IMR-90 (cell line): ENCODE results near the gene TTLL12. TPM values are rescaled to one million over a fixed set of nuclear protein-coding genes. Genes with fewer than 3 reads are reported as not detected.

ENCODE experiments used
- ATAC-seq: fragments of 200-7000 bp; cut with Tn5 transposase; 2 replicates; pipeline ENCODE4 v1.9.1; 2020; ENCODE audit warnings: low read depth, mild to moderate bottlenecking, moderate library complexity
- BruUV-seq: library from RNA; stranded (reverse); fragments of 400-500 nt; replicated peaks from 2 replicates; lab custom pipeline; 2021; lab: Mats Ljungman, UMichigan
- CTCF ChIA-PET: fragments of 300-600 bp; formaldehyde crosslinking; extraction: SDS; loops from one replicate; lab custom pipeline; 2021; ENCODE audit warnings: antibody characterized with exemption; lab: Yijun Ruan, JAX
- POLR2A ChIA-PET: fragments of 300-600 bp; sonication (Branson Sonifier 250); formaldehyde crosslinking; loops from one replicate; lab custom pipeline; 2022; ENCODE audit warnings: antibody characterized with exemption; ENCODE audit not compliant: unreplicated experiment; lab: Charles Lee
- DNase-seq: peaks from one replicate; pipeline ENCODE4 v3.0.0; 2013
- H2AFZ ChIP-seq: replicated peaks from 2 replicates; pipeline ENCODE3; 2013; ENCODE audit warnings: low read length, mild to moderate bottlenecking; ENCODE audit not compliant: poor library complexity
- H2AK5ac ChIP-seq: 2 replicates; pipeline ENCODE4 v1.6.1; 2013; ENCODE audit warnings: low read depth, low read length, inconsistent platforms
- H2AK9ac ChIP-seq: replicated peaks from 2 replicates; pipeline ENCODE3; 2013; ENCODE audit warnings: mild to moderate bottlenecking, low read depth, low read length, moderate library complexity; ENCODE audit not compliant: poor library complexity
- H2BK120ac ChIP-seq: 2 replicates; pipeline ENCODE4 v1.6.1; 2013; ENCODE audit warnings: low read depth, low read length, inconsistent platforms
- H2BK15ac ChIP-seq: 3 replicates; pipeline ENCODE4 v1.6.1; 2013; ENCODE audit warnings: low read depth, low read length, inconsistent platforms
- H2BK20ac ChIP-seq: 2 replicates; pipeline ENCODE4 v1.6.1; 2013; ENCODE audit warnings: low read depth, mild to moderate bottlenecking, inconsistent platforms, low read length, moderate library complexity
- H2BK5ac ChIP-seq: 2 replicates; pipeline ENCODE4 v1.6.1; 2013; ENCODE audit warnings: mild to moderate bottlenecking, low read depth, low read length, inconsistent platforms; ENCODE audit not compliant: poor library complexity, severe bottlenecking
- H3K14ac ChIP-seq: replicated peaks from 2 replicates; pipeline ENCODE4 v1.6.1; 2013; ENCODE audit warnings: low read depth, low read length, inconsistent platforms
- H3K18ac ChIP-seq: 2 replicates; pipeline ENCODE4 v1.6.1; 2013; ENCODE audit warnings: low read depth, low read length, control low read depth
- H3K23ac ChIP-seq: 2 replicates; pipeline ENCODE4 v1.6.1; 2013; ENCODE audit warnings: low read depth, low read length, inconsistent platforms
- H3K27ac ChIP-seq: 2 replicates; pipeline ENCODE4 v1.5.1; 2013; ENCODE audit warnings: mild to moderate bottlenecking, control low read depth, low read length; ENCODE audit not compliant: insufficient read depth
- H3K27me3 ChIP-seq: 2 replicates; pipeline ENCODE4 v1.6.1; 2013; ENCODE audit warnings: low read length; ENCODE audit not compliant: control insufficient read depth, insufficient read depth
- H3K36me3 ChIP-seq: 2 replicates; pipeline ENCODE4 v1.6.1; 2013; ENCODE audit warnings: low read length, mixed read lengths; ENCODE audit not compliant: control insufficient read depth, insufficient read depth
- H3K4ac ChIP-seq: 2 replicates; pipeline ENCODE4 v1.6.1; 2013; ENCODE audit warnings: low read depth, low read length, inconsistent platforms
- H3K4me1 ChIP-seq: 2 replicates; pipeline ENCODE4 v1.6.1; 2013; ENCODE audit warnings: low read length, mixed read lengths; ENCODE audit not compliant: control insufficient read depth, insufficient read depth
- H3K4me2 ChIP-seq: 2 replicates; pipeline ENCODE4 v1.6.1; 2013; ENCODE audit warnings: low read depth, mild to moderate bottlenecking, control low read depth, low read length, moderate library complexity
- H3K4me3 ChIP-seq: 2 replicates; pipeline ENCODE4 v1.5.1; 2013; ENCODE audit warnings: low read depth, mild to moderate bottlenecking, control low read depth, low read length, moderate library complexity; ENCODE audit not compliant: insufficient read depth
- H3K56ac ChIP-seq: 2 replicates; pipeline ENCODE4 v1.6.1; 2013; ENCODE audit warnings: low read length, inconsistent platforms; ENCODE audit not compliant: insufficient read depth; ENCODE audit errors: extremely low read depth
- H3K79me1 ChIP-seq, 2 experiments: 2 replicates each; pipeline ENCODE4 v1.6.1; 2013; ENCODE audit warnings: low read length in 2 of 2, inconsistent platforms in 1 of 2, low read depth in 1 of 2
- H3K9ac ChIP-seq: 2 replicates; pipeline ENCODE4 v1.6.1; 2013; ENCODE audit warnings: low read depth, low read length, control low read depth
- H3K9me1 ChIP-seq: 2 replicates; pipeline ENCODE4 v1.6.1; 2013; ENCODE audit warnings: low read length, inconsistent platforms; ENCODE audit not compliant: insufficient read depth
- H3K9me3 ChIP-seq: 2 replicates; pipeline ENCODE4 v1.6.1; 2013; ENCODE audit warnings: low read length; ENCODE audit not compliant: control insufficient read depth, insufficient read depth
- H4K20me1 ChIP-seq: 2 replicates; pipeline ENCODE4 v1.6.1; 2013; ENCODE audit warnings: low read length, inconsistent platforms; ENCODE audit not compliant: insufficient read depth
- H4K5ac ChIP-seq: 2 replicates; pipeline ENCODE4 v1.6.1; 2013; ENCODE audit warnings: mild to moderate bottlenecking, low read depth, low read length, control low read depth
- H4K8ac ChIP-seq, 2 experiments: 2 replicates each; pipeline ENCODE4 v1.6.1; 2013; ENCODE audit warnings: low read depth in 2 of 2, low read length in 2 of 2, control low read depth in 1 of 2, inconsistent platforms in 1 of 2
- H4K91ac ChIP-seq: 2 replicates; pipeline ENCODE4 v1.6.1; 2013; ENCODE audit warnings: low read depth, low read length, inconsistent platforms; ENCODE audit not compliant: insufficient read depth
- CEBPB ChIP-seq: IDR thresholded peaks from 2 replicates; pipeline ENCODE4 v1.6.1; 2012; ENCODE audit warnings: low read depth, low read length, improper control_type of control experiment
- CHD1 ChIP-seq: IDR thresholded peaks from 2 replicates; pipeline ENCODE4 v1.6.1; 2012; ENCODE audit warnings: low read depth, low read length, improper control_type of control experiment
- CTCF ChIP-seq: conservative IDR thresholded peaks from 2 replicates; pipeline ENCODE4 v1.5.1; 2012; ENCODE audit warnings: mild to moderate bottlenecking, low read depth, low read length, improper control_type of control experiment
- MAFK ChIP-seq: IDR thresholded peaks from 2 replicates; pipeline ENCODE4 v1.6.1; 2012; ENCODE audit warnings: low read depth, low read length, improper control_type of control experiment
- MXI1 ChIP-seq: IDR thresholded peaks from 2 replicates; pipeline ENCODE4 v1.6.1; 2012; ENCODE audit warnings: low read depth, mild to moderate bottlenecking, low read length, moderate library complexity, borderline replicate concordance
- NFE2L2 ChIP-seq: fragments of 150-350 bp; IDR thresholded peaks from 2 replicates; pipeline ENCODE4 v1.6.1; 2016; ENCODE audit warnings: low read depth, mild to moderate bottlenecking, low read length
- RAD21 ChIP-seq: IDR thresholded peaks from 2 replicates; pipeline ENCODE4 v1.6.1; 2012; ENCODE audit warnings: low read length, improper control_type of control experiment
- RCOR1 ChIP-seq: IDR thresholded peaks from 2 replicates; pipeline ENCODE4 v1.6.1; 2012; ENCODE audit warnings: mild to moderate bottlenecking, low read length, improper control_type of control experiment; ENCODE audit not compliant: insufficient replicate concordance
- RFX5 ChIP-seq: IDR thresholded peaks from 2 replicates; pipeline ENCODE4 v1.8.0; 2012; ENCODE audit warnings: low read depth, mild to moderate bottlenecking, low read length, moderate library complexity
- SMC3 ChIP-seq: fragments of 150-350 bp; IDR thresholded peaks from 2 replicates; pipeline ENCODE4 v1.6.1; 2016; ENCODE audit warnings: low read depth, mild to moderate bottlenecking, antibody characterized with exemption, low read length, moderate library complexity
- USF2 ChIP-seq: fragments of 150-350 bp; IDR thresholded peaks from 2 replicates; pipeline ENCODE4 v1.6.1; 2017; ENCODE audit warnings: mild to moderate bottlenecking, antibody characterized with exemption, low read length, low read depth
- WGBS, 2 experiments: methylation state at CpG; one replicate each; pipeline versions ENCODE4 v1.1.5 to v1.1.7; 2013; ENCODE audit warnings: missing lambda C conversion rate in 2 of 2; ENCODE audit not compliant: insufficient read length in 1 of 2; ENCODE audit errors: extremely low coverage in 2 of 2; 5-methylcytosine and 5-hydroxymethylcytosine counted together
- dilution Hi-C: fragments of 300-500 bp; cut with HindIII; formaldehyde crosslinking; loops from one replicate; pipeline ENCODE4 v1.14.3; 2018; ENCODE audit warnings: low sequenced_read_pairs; ENCODE audit not compliant: unreplicated experiment
- in situ Hi-C: fragments of 300-500 bp; cut with MboI; formaldehyde crosslinking; loops from 3 replicates; pipeline ENCODE4 v1.14.3; 2019; ENCODE audit warnings: low sequenced_read_pairs, inconsistent platforms, mixed read lengths
- intact Hi-C: fragments of 100-400 bp; cut with micrococcal nuclease; formaldehyde crosslinking; loops from 2 replicates; pipeline ENCODE4 v1.10.0; 2022
- polyA plus RNA-seq, 3 experiments: library from polyadenylated mRNA; depleted of rRNA; stranded (reverse); fragments of >200 nt; gene quantifications; 2 replicates each; pipeline ENCODE4 v1.2.3, GENCODE V29; 2012; ENCODE audit warnings: low replicate concordance in 1 of 3
- total RNA-seq: library from RNA; depleted of rRNA; stranded (reverse); fragments of >200 nt; gene quantifications from 2 replicates; pipeline ENCODE4 v1.2.3, GENCODE V29; 2012

Gene TTLL12
- total and polyA plus RNA-seq, 2 of the 4 experiments (the other 2 are of a cell fraction), result 20.9 to 30.1 TPM

GRCh38 chr22:43160497-43161126, 26.3 kb downstream of the TTLL12 start:
- CTCF ChIA-PET, result no interaction called here

More at GRCh38 chr22:43160497-43161126, 26.3 kb downstream of the TTLL12 start:
- no peak overlapping the region for H2BK5ac ChIP-seq
- BruUV-seq, result no TSS peak
- H3K56ac ChIP-seq, result no peak overlapping the region
- POLR2A ChIA-PET, result no interaction called here
- H3K4me1 ChIP-seq, result 0 out of 2 replicates have a peak, but pooled peaks cover 1% of the 10 kb centered on the region
- H2BK20ac ChIP-seq, result no peak overlapping the region
- H3K4me3 ChIP-seq, result no peak overlapping the region
- H3K9me3 ChIP-seq, result no peaks in the 10 kb centered on the region
- H3K4ac ChIP-seq, result no peak overlapping the region
- intact Hi-C loops (no loop called here), dilution Hi-C loops (no loop called here), in situ Hi-C loops (no loop called here)
- TF ChIP-seq NFE2L2 (no peak), MXI1 (no peak), CTCF (no peak), CHD1 (no peak), RFX5 (no peak), CEBPB (no peak), SMC3 (no peak), USF2 (no peak), RAD21 (no peak), MAFK (no peak), RCOR1 (no peak)
- H2AK9ac ChIP-seq, result no peak overlapping the region
- H3K79me1 ChIP-seq, result peaks cover 20 to 46% of the 10 kb centered on the region in 2 experiments; a peak in 3 of 4 replicates
- no peak overlapping the region for H4K8ac ChIP-seq
- no peaks in the 10 kb centered on the region for H3K27me3 ChIP-seq
- peaks cover 5% of the 10 kb centered on the region for H3K9me1 ChIP-seq
- H4K20me1 ChIP-seq, result peaks cover 45% of the 10 kb centered on the region
- no peak for ATAC-seq
- H3K4me2 ChIP-seq, result no peak overlapping the region
- H2AK5ac ChIP-seq, result no peak overlapping the region
- H4K91ac ChIP-seq, result no peak overlapping the region
- no peak overlapping the region for H3K23ac ChIP-seq
- no peak overlapping the region for H2AFZ ChIP-seq
- DNase-seq, result no peak
- H3K27ac ChIP-seq, result no peak overlapping the region
- peaks cover 26% of the 10 kb centered on the region for H3K36me3 ChIP-seq
- 100% methylated on average over 4 of the region's 8 CpGs; no CpG with 5 or more reads in 1 of the 2 experiments for WGBS, 2 experiments
- H3K9ac ChIP-seq, result no peak overlapping the region
- no peak overlapping the region for H4K5ac ChIP-seq
- H3K18ac ChIP-seq, result no peak overlapping the region
- H2BK120ac ChIP-seq, result no peak overlapping the region
- H2BK15ac ChIP-seq, result no peak overlapping the region
- H3K14ac ChIP-seq, result no peak overlapping the region
